Muscle of leg (tissue), 11 donors: ENCODE results near the gene GUCA2A. TPM values are rescaled to one million over a fixed set of nuclear protein-coding genes. Genes with fewer than 3 reads are reported as not detected.

Source experiments
- DNase-seq: peaks from one replicate; pipeline ENCODE4 v3.0.0; 2013
- H3K27ac ChIP-seq: one replicate; pipeline ENCODE4 v1.5.1; 2013; ENCODE audit warnings: mild to moderate bottlenecking, low read length, control low read depth
- H3K27me3 ChIP-seq: one replicate; pipeline ENCODE4 v1.6.1; 2013; ENCODE audit warnings: low read length; ENCODE audit not compliant: control insufficient read depth, insufficient read depth
- H3K36me3 ChIP-seq: one replicate; pipeline ENCODE4 v1.6.1; 2013; ENCODE audit warnings: low read length; ENCODE audit not compliant: control insufficient read depth, insufficient read depth
- H3K4me1 ChIP-seq: one replicate; pipeline ENCODE4 v1.6.1; 2013; ENCODE audit warnings: low read length; ENCODE audit not compliant: control insufficient read depth, insufficient read depth
- H3K4me3 ChIP-seq: one replicate; pipeline ENCODE4 v1.5.1; 2013; ENCODE audit warnings: low read length, control low read depth
- H3K9me3 ChIP-seq: replicated peaks from 2 replicates; pipeline ENCODE4 v1.6.1; 2013; ENCODE audit warnings: low read depth, low read length; ENCODE audit not compliant: control insufficient read depth
- WGBS: methylation state at CpG from one replicate; pipeline ENCODE4 v1.1.5; 2013; ENCODE audit warnings: missing lambda C conversion rate; ENCODE audit not compliant: insufficient coverage; 5-methylcytosine and 5-hydroxymethylcytosine counted together
- polyA plus RNA-seq, 8 donors: library from polyadenylated mRNA; unstranded; fragments of 120-200 nt; gene quantifications; one replicate each; pipeline versions ENCODE4 v1.2.1 to v1.2.3, GENCODE V29; 2013; ENCODE audit warnings: inconsistent platforms in 1 of 8, low replicate concordance in 1 of 8; ENCODE audit not compliant: insufficient read length in 8 of 8, insufficient read depth in 1 of 8
- total RNA-seq: library from RNA; stranded (reverse); fragments of 120-200 nt; gene quantifications from one replicate; pipeline ENCODE4 v1.2.4, GENCODE V29; 2013

The GUCA2A gene
- total and polyA plus RNA-seq, 9 donors: 1.0 to 1.5 TPM; not detected in 7

GRCh38 chr1:42157667-42158066 is 6.9 kb downstream of the GUCA2A start:
- Histone ChIP-seq H3K36me3 (no peaks in the 10 kb centered on the region), H3K9me3 (peaks cover 5% of the 10 kb centered on the region), H3K27me3 (no peaks in the 10 kb centered on the region), H3K4me1 (no peaks in the 10 kb centered on the region), H3K4me3 (no peak overlapping the region), H3K27ac (no peak overlapping the region)
- 57% methylated on average over 7 of the region's 7 CpGs for WGBS
- DNase-seq: no peak

GRCh38 chr1:42155362-42155761 is 9.2 kb downstream of the GUCA2A start:
- Histone ChIP-seq H3K9me3 (no peaks in the 10 kb centered on the region), H3K4me3 (no peak overlapping the region), H3K36me3 (no peaks in the 10 kb centered on the region), H3K27ac (no peak overlapping the region), H3K4me1 (no peaks in the 10 kb centered on the region), H3K27me3 (peaks cover 3% of the 10 kb centered on the region)
- no peak for DNase-seq
- 87% methylated on average over 7 of the region's 12 CpGs for WGBS

DNA sequence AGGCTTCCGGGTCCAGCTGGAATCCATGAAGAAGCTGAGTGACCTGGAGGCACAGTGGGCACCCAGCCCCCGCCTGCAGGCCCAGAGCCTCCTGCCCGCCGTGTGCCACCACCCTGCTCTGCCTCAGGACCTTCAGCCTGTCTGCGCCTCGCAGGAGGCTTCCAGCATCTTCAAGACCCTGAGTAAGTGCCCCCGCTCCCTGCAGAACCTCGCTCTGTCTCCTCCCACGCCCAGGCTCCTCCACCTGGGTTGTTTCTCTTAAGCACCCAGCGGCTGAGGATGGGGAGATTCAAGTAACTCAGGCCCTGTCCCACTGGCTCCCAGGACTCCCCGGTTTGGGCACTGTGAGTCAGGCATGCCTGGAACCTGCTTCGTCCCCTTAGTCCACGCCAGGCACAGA is 9.9 kb downstream of the GUCA2A start:
- no peak for DNase-seq
- Histone ChIP-seq H3K27me3 (peaks cover 3% of the 10 kb centered on the region), H3K9me3 (no peaks in the 10 kb centered on the region), H3K36me3 (no peaks in the 10 kb centered on the region), H3K4me1 (no peaks in the 10 kb centered on the region), H3K27ac (no peak overlapping the region), H3K4me3 (no peak overlapping the region)
- WGBS: 79% methylated on average over 10 of the region's 13 CpGs

DNA sequence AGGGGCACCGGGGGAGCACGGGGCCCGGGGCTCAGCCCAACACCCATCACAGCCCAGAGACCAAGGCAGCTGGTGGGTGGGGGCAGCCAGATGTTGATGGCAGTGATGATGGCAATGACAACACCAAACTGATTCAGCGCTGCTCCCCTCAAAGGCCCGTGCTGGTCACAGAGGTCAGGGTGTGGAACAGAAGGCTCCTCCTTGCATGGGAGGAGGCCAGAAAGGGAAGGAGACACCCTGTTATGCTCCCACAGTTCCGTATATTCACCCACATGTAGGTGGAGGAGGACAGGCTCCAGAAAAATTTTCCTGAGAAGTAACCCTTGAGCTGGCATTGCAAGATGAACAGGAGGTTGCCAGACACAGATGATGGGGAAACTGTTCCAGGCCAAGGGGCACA is 10.9 kb downstream of the GUCA2A start:
- Histone ChIP-seq H3K4me1 (no peaks in the 10 kb centered on the region), H3K27ac (no peak overlapping the region), H3K36me3 (no peaks in the 10 kb centered on the region), H3K4me3 (no peak overlapping the region), H3K27me3 (peaks cover 3% of the 10 kb centered on the region), H3K9me3 (no peaks in the 10 kb centered on the region)
- WGBS: no CpG with 5 or more reads among the region's 6 CpGs
- no peak for DNase-seq

GRCh38 chr1:42152907-42153600 is 11.5 kb downstream of the GUCA2A start, which contains the start of gene GUCA2B:
GUCA2B (plus strand) TSS chr1:42153410; CDS start chr1:42153451, 41 bp downstream.
- Histone ChIP-seq H3K9me3 (no peaks in the 10 kb centered on the region), H3K27ac (no peak within 1 kb of the TSS), H3K36me3 (no peaks in the 10 kb centered on the region), H3K4me3 (no peak within 1 kb of the TSS), H3K27me3 (peaks cover 3% of the 10 kb centered on the region), H3K4me1 (no peaks in the 10 kb centered on the region)
- WGBS: 70% methylated on average over 6 of the region's 12 CpGs
- DNase-seq: no peak

DNA sequence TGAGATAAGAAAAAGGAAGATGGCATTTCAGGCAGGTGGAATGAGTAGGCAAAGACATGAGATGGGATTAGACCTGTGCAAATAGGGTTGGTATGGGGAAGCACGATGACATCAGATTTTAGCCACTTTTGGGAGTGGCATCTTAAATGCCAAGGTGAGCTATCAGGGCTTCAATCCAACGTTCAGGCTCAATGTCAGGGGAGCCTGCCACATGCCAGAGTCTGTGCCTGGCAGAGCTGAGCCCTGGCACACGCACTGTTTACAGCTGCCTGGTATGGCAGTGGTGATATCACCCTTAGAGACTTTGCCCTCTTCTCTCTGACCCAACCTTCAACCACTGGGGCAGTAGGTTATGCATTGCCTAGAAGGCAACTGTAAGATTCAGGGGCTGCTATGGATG is 12.4 kb downstream of the GUCA2A start:
- H3K4me3 ChIP-seq: no peak overlapping the region
- H3K9me3 ChIP-seq: no peaks in the 10 kb centered on the region
- no peaks in the 10 kb centered on the region for H3K36me3 ChIP-seq
- DNase-seq: no peak
- 63% methylated on average over 2 of the region's 3 CpGs for WGBS
- H3K27ac ChIP-seq: no peak overlapping the region
- no peaks in the 10 kb centered on the region for H3K4me1 ChIP-seq
- peaks cover 3% of the 10 kb centered on the region for H3K27me3 ChIP-seq

- Histone ChIP-seq H3K4me3 (no peak overlapping the region), H3K9me3 (no peaks in the 10 kb centered on the region), H3K36me3 (no peaks in the 10 kb centered on the region), H3K27me3 (peaks cover 9% of the 10 kb centered on the region), H3K4me1 (peaks cover 2% of the 10 kb centered on the region), H3K27ac (no peak overlapping the region)
- WGBS: 81% methylated on average over 3 of the region's 5 CpGs
- DNase-seq: no peak
Observed at GRCh38 chr1:42150651-42151050, 13.9 kb downstream of the GUCA2A start.

- Histone ChIP-seq H3K4me3 (no peak overlapping the region), H3K27ac (no peak overlapping the region), H3K4me1 (peaks cover 23% of the 10 kb centered on the region), H3K9me3 (no peaks in the 10 kb centered on the region), H3K36me3 (no peaks in the 10 kb centered on the region), H3K27me3 (peaks cover 25% of the 10 kb centered on the region)
- WGBS: no CpG with 5 or more reads among the region's 1 CpG
- DNase-seq: no peak
Observed at GRCh38 chr1:42148166-42148565, 16.4 kb downstream of the GUCA2A start.

DNA sequence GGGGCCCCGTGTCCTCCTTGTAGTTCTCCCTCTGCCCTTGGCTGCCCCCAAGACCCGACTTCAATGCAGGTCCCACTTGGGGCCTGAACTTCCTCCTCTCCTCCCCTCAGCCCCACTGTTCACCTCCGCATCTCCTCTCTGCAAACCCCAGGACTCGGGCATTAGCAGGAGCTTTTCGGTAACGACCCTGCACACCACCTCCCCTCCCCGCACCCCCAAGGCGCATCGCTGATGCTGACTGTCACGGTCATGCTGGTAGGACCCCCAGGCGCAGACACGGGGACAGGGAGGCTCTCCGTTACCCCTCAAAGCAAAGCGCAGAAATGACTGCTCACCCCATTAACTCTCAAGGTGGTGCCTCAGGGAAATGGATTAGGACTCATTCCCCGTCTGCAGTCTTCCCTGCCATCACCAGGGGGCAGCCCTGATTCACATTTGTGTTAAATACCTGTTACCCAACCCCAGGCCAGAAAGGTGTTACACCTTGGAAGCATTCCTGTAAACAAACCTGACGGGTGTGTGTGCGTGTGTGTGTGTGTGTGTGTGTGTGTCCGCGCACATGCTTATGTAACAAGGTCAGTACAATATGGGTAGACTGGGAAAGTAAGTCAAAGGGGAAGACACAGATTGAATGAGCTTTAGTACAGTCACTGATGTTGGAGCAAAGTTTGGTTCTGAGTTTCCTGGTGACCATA is 17.8 kb downstream of the GUCA2A start:
- Histone ChIP-seq H3K4me1 (peaks cover 23% of the 10 kb centered on the region), H3K27me3 (peaks cover 31% of the 10 kb centered on the region), H3K9me3 (no peaks in the 10 kb centered on the region), H3K36me3 (no peaks in the 10 kb centered on the region), H3K27ac (no peak overlapping the region), H3K4me3 (no peak overlapping the region)
- 20% methylated on average over 14 of the region's 19 CpGs for WGBS
- peak; percentile 32 for DNase-seq

- DNase-seq: no peak
- Histone ChIP-seq H3K27ac (no peak overlapping the region), H3K27me3 (peaks cover 31% of the 10 kb centered on the region), H3K36me3 (no peaks in the 10 kb centered on the region), H3K4me1 (peaks cover 23% of the 10 kb centered on the region), H3K4me3 (no peak overlapping the region), H3K9me3 (no peaks in the 10 kb centered on the region)
- WGBS: 37% methylated on average over 39 of the region's 41 CpGs
Observed at GRCh38 chr1:42145764-42146625, 18.6 kb downstream of the GUCA2A start.
